BJ (cell line): ENCODE data around the gene STK40. TPM values are rescaled to one million over a fixed set of nuclear protein-coding genes. Genes with fewer than 3 reads are reported as not detected.
A peak's percentile ranks its signal among the peaks of the same experiment; 100 is the strongest.

ENCODE experiments used
- CTCF ChIA-PET: fragments of 350-600 bp; formaldehyde crosslinking; extraction: SDS; loops from one replicate; lab custom pipeline; 2021; ENCODE audit warnings: antibody characterized with exemption, inconsistent platforms; lab: Yijun Ruan, JAX
- POLR2A ChIA-PET: fragments of 300-600 bp; sonication (Branson Sonifier 250); formaldehyde crosslinking; extraction: SDS; loops from one replicate; lab custom pipeline; 2021; ENCODE audit warnings: antibody characterized with exemption; lab: Charles Lee
- DNase-seq: peaks from one replicate; pipeline ENCODE4 v3.0.0-alpha.2; 2011; ENCODE audit warnings: low read depth
- H3K27me3 ChIP-seq: 2 replicates; pipeline ENCODE4 v1.6.0; 2011; ENCODE audit warnings: low read length; ENCODE audit not compliant: control insufficient read depth, insufficient read depth
- H3K36me3 ChIP-seq: 2 replicates; pipeline ENCODE4 v1.5.1; 2011; ENCODE audit warnings: low read length; ENCODE audit not compliant: control insufficient read depth, insufficient read depth
- H3K4me3 ChIP-seq: 2 replicates; pipeline ENCODE4 v1.5.1; 2011; ENCODE audit warnings: low read depth, mild to moderate bottlenecking, control low read depth, low read length
- CTCF ChIP-seq: IDR thresholded peaks from 2 replicates; pipeline ENCODE4 v1.5.1; 2011; ENCODE audit warnings: low read depth, mild to moderate bottlenecking, control low read depth, inconsistent platforms, low read length, moderate library complexity; ENCODE audit not compliant: insufficient read depth
- polyA plus RNA-seq: library from polyadenylated mRNA; depleted of rRNA; stranded (reverse); fragments of >200 nt; gene quantifications from 2 replicates; pipeline ENCODE4 v1.2.3, GENCODE V29; 2011

STK40 gene
- polyA plus RNA-seq, 1 experiment: 29.5 TPM

- no peak for TF ChIP-seq CTCF
- Histone ChIP-seq H3K27me3 (no peaks in the 10 kb centered on the region), H3K4me3 (peak overlapping the region; percentile 28; the same call in 1 of the 2 replicates), H3K36me3 (peaks cover 6% of the 10 kb centered on the region)
- DNase-seq: peak; percentile 49
- CTCF ChIA-PET: interaction anchor here (0.8 to 2.0 kb wide), 7 partner anchors 19 to 238 kb away, joined by 3 to 14 read pairs (median 4); partner anchors contain the start of gene TRAPPC3
- POLR2A ChIA-PET: interaction anchor here (0.8 to 1.9 kb wide), 4 partner anchors 10 to 45 kb away, joined by 4 to 12 read pairs (median 7); partner anchors contain the start of gene LSM10
These were observed 1.6 kb upstream of the STK40 start for GRCh38 chr1:36387141-36387949.

DNA sequence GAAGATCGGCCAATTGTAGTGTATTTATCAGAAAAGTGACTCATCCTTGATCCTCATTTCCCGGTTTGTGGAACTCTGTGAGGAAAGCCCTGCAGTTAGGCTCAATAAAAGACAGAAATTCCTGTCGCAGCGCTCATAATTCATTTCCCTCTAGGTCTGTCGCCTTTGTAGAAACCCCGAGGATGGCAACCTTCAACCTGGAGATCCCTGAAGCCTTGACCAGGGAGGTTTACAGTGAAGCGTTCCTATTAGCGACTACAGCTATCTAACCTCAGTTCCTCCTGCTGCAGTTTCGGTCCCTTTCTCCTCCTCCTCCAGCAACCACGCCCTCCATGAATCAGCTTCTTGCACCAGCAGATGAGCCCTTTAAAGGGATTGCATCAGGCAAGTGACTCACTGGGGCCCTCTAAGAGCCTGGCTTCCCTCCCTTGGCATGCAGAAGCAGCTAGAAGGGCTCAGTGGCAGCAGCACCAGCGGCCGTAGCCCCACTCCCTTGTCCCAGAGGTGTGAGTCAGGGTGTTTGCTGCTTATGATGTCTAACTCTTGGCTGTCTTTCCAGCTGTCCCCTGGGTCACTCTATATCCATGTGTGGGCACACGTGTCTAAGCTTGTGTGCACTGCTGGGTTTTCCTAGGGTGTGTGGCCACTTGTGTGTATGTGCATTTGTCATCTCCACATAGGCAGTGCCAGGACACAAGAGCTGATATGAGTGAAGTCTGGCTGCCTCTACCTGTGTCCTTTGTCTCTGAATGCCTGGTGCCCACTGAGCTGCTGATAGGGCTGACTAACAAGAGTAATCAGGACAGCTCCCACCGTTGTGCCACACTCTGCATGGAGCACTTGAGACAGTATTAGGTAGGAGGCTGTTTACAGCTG, 779 bp upstream of the STK40 start:
- ChIA-PET POLR2A (interaction anchor here (0.7 to 1.9 kb wide), 5 partner anchors 11 to 44 kb away, joined by 4 to 12 read pairs (median 6); partner anchors contain the start of gene LSM10), CTCF (interaction anchor here (0.6 to 2.0 kb wide), 8 partner anchors 14 to 237 kb away, joined by 3 to 14 read pairs (median 4); partner anchors contain the start of gene TRAPPC3)
- peaks cover 4% of the 10 kb centered on the region for H3K36me3 ChIP-seq
- no peak for TF ChIP-seq CTCF
- H3K4me3 ChIP-seq: peak overlapping the region; percentile 44
- H3K27me3 ChIP-seq: no peaks in the 10 kb centered on the region
- peak; percentile 99 for DNase-seq

GRCh38 chr1:36384542-36385409, 948 bp downstream of the STK40 start:
- DNase-seq: no peak
- CTCF ChIA-PET: interaction anchor here (0.9 to 2.8 kb wide), 2 partner anchors 39 to 42 kb away, joined by 3 to 13 read pairs; no protein-coding TSS in a partner anchor
- POLR2A ChIA-PET: no interaction called here
- H3K4me3 ChIP-seq: peak overlapping the region; percentile 85
- no peaks in the 10 kb centered on the region for H3K27me3 ChIP-seq
- H3K36me3 ChIP-seq: peaks cover 2% of the 10 kb centered on the region; the same call in 1 of the 2 replicates
- no peak for TF ChIP-seq CTCF

- no peak for TF ChIP-seq CTCF
- CTCF ChIA-PET: interaction anchor here (2.8 to 3.8 kb wide), 2 partner anchors 15 to 41 kb away, joined by 13 to 22 read pairs; no protein-coding TSS in a partner anchor
- Histone ChIP-seq H3K4me3 (no peak overlapping the region), H3K36me3 (peaks cover 2% of the 10 kb centered on the region; the same call in 1 of the 2 replicates), H3K27me3 (no peaks in the 10 kb centered on the region)
- DNase-seq: no peak
- POLR2A ChIA-PET: no interaction called here
These were observed 2.5 kb downstream of the STK40 start for GRCh38 chr1:36383240-36383639.
